Measurements from ENCODE around the gene EFNB1.

- TF ChIP-seq EZH2 (IDR thresholded peaks at IDR 0.05; ENCODE audit: low read depth) (no peak), CTCF (conservative IDR thresholded peaks at IDR 0.05) (no peak)
These were observed 36.7 kb upstream of the EFNB1 start for GRCh38 chrX:68792083-68792482.
